Activated naive CD8-positive, alpha-beta T cell treated with anti-CD3 and anti-CD28 coated beads for 36 hours (primary cell): Measurements from ENCODE around the gene LPA. TPM values are rescaled to one million over a fixed set of nuclear protein-coding genes. Genes with fewer than 3 reads are reported as not detected.

Experiments
- DNase-seq: peaks from one replicate; pipeline ENCODE4 v3.0.0; 2021
- H3K27ac Mint-ChIP-seq: one replicate; pipeline ENCODE4 v1.8.0; 2022; ENCODE audit warnings: mild to moderate bottlenecking, moderate library complexity, mixed read lengths
- H3K27me3 Mint-ChIP-seq: one replicate; pipeline ENCODE4 v1.8.0; 2022; ENCODE audit warnings: mild to moderate bottlenecking, mixed read lengths
- H3K36me3 Mint-ChIP-seq: one replicate; pipeline ENCODE4 v1.8.0; 2021; ENCODE audit warnings: mild to moderate bottlenecking, mixed read lengths
- H3K4me1 Mint-ChIP-seq: one replicate; pipeline ENCODE4 v1.8.0; 2021; ENCODE audit warnings: mixed read lengths
- H3K4me3 Mint-ChIP-seq: one replicate; pipeline ENCODE4 v1.8.0; 2022; ENCODE audit warnings: mild to moderate bottlenecking, moderate library complexity, mixed read lengths
- H3K9me3 Mint-ChIP-seq: one replicate; pipeline ENCODE4 v1.8.0; 2022; ENCODE audit warnings: mixed read lengths
- total RNA-seq, 2 experiments: library from RNA; stranded (reverse); gene quantifications; one replicate each; pipeline ENCODE4 v1.2.3, GENCODE V29; 2021

LPA gene
- total RNA-seq, 2 experiments from 2014 or later = not detected

GRCh38 chr6:160510976-160511617 lies 153.0 kb downstream of the LPA start:
- Mint-ChIP-seq H3K4me3 (no peak overlapping the region), H3K36me3 (no peaks in the 10 kb centered on the region), H3K27ac (no peak overlapping the region), H3K9me3 (no peaks in the 10 kb centered on the region), H3K4me1 (no peaks in the 10 kb centered on the region), H3K27me3 (peaks cover 39% of the 10 kb centered on the region)
- no peak for DNase-seq

- Mint-ChIP-seq H3K36me3 (no peaks in the 10 kb centered on the region), H3K27ac (no peak overlapping the region), H3K4me1 (no peaks in the 10 kb centered on the region), H3K4me3 (no peak overlapping the region), H3K27me3 (peaks cover 34% of the 10 kb centered on the region), H3K9me3 (no peaks in the 10 kb centered on the region)
- DNase-seq = no peak
Measured at GRCh38 chr6:160510199-160510598, 153.9 kb downstream of the LPA start.

- no peak overlapping the region for H3K27ac Mint-ChIP-seq
- no peak overlapping the region for H3K4me3 Mint-ChIP-seq
- H3K36me3 Mint-ChIP-seq = peaks cover 1% of the 10 kb centered on the region
- peaks cover 28% of the 10 kb centered on the region for H3K27me3 Mint-ChIP-seq
- H3K9me3 Mint-ChIP-seq = peaks cover under 1% of the 10 kb centered on the region
- H3K4me1 Mint-ChIP-seq = no peaks in the 10 kb centered on the region
- DNase-seq = no peak
Measured at GRCh38 chr6:160509610-160510009, 154.5 kb downstream of the LPA start.

- Mint-ChIP-seq H3K9me3 (peaks cover 5% of the 10 kb centered on the region), H3K27me3 (peaks cover 25% of the 10 kb centered on the region), H3K4me3 (no peak overlapping the region), H3K27ac (no peak overlapping the region), H3K4me1 (no peaks in the 10 kb centered on the region), H3K36me3 (peaks cover 8% of the 10 kb centered on the region)
- DNase-seq = no peak
Measured at GRCh38 chr6:160508599-160508998, 155.5 kb downstream of the LPA start.

- Mint-ChIP-seq H3K4me3 (no peak overlapping the region), H3K4me1 (no peaks in the 10 kb centered on the region), H3K27me3 (peaks cover 18% of the 10 kb centered on the region), H3K27ac (no peak overlapping the region), H3K36me3 (peaks cover 8% of the 10 kb centered on the region), H3K9me3 (peaks cover 8% of the 10 kb centered on the region)
- DNase-seq = no peak
Measured at GRCh38 chr6:160507420-160507819, 156.7 kb downstream of the LPA start.

GRCh38 chr6:160505970-160506369 lies 158.1 kb downstream of the LPA start:
- Mint-ChIP-seq H3K9me3 (peaks cover 8% of the 10 kb centered on the region), H3K27ac (no peak overlapping the region), H3K4me1 (no peaks in the 10 kb centered on the region), H3K36me3 (peaks cover 11% of the 10 kb centered on the region), H3K27me3 (peaks cover 15% of the 10 kb centered on the region), H3K4me3 (no peak overlapping the region)
- DNase-seq = no peak

DNA sequence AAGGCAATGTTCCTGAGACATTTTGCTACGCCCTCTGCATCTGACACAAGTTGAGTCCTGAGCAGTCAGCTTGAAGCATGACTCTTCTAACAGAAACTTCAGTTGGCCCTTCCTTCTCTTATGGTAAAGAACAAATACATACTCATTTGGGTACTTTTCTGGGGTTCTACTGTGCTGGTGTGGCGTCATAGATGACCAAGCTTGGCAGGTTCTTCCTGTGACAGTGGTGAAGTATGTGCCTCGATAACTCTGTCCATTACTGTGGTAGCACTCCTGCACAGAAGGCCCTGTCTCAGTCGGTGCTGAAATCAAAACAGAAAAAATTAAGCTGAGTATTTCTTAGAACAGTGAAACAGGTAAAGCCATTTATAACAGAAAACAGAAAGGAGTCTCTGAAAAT lies 163.4 kb downstream of the LPA start:
- Mint-ChIP-seq H3K4me3 (no peak overlapping the region), H3K9me3 (peaks cover 8% of the 10 kb centered on the region), H3K36me3 (peaks cover 14% of the 10 kb centered on the region), H3K27ac (no peak overlapping the region), H3K4me1 (no peaks in the 10 kb centered on the region), H3K27me3 (no peaks in the 10 kb centered on the region)
- no peak for DNase-seq

DNA sequence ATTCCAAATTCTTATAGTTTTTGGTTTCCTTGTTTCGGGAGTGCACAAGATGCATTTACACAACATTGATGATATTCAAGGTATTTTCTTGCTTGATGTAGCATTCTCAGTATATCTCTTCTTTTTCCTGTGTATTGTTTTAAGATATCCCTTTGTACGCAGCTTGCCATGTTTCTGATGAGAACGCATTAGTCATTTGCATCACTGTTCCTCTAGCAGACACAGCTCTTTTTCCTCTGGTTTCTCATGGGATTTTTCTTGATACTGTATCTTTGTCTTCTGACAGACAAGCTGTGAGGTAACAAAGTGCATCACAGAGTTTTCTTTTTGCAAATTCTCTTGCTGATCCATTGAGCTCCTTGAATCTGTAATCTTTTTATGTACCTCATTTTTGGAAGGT lies 169.5 kb downstream of the LPA start:
- Mint-ChIP-seq H3K9me3 (no peaks in the 10 kb centered on the region), H3K4me1 (no peaks in the 10 kb centered on the region), H3K27ac (no peak overlapping the region), H3K36me3 (peaks cover 7% of the 10 kb centered on the region), H3K4me3 (no peak overlapping the region), H3K27me3 (peaks cover 8% of the 10 kb centered on the region)
- DNase-seq = no peak

GRCh38 chr6:160489091-160489490 lies 175.0 kb downstream of the LPA start:
- no peak for DNase-seq
- peaks cover 4% of the 10 kb centered on the region for H3K36me3 Mint-ChIP-seq
- H3K4me1 Mint-ChIP-seq = no peaks in the 10 kb centered on the region
- H3K9me3 Mint-ChIP-seq = no peaks in the 10 kb centered on the region
- no peak overlapping the region for H3K4me3 Mint-ChIP-seq
- H3K27ac Mint-ChIP-seq = no peak overlapping the region
- peaks cover 4% of the 10 kb centered on the region for H3K27me3 Mint-ChIP-seq

- Mint-ChIP-seq H3K9me3 (no peaks in the 10 kb centered on the region), H3K36me3 (peaks cover 10% of the 10 kb centered on the region), H3K4me1 (no peaks in the 10 kb centered on the region), H3K4me3 (no peak overlapping the region), H3K27ac (no peak overlapping the region), H3K27me3 (peaks cover 4% of the 10 kb centered on the region)
- no peak for DNase-seq
Measured at GRCh38 chr6:160487116-160487515, 177.0 kb downstream of the LPA start.

Other genes starting within 250 kb of the LPA start
- gene PLG, start 38.0 kb upstream of the LPA start, total RNA-seq = not detected